NCI-H748 treated with DMSO at 0.1 percent for 48 hours (cell line): ENCODE results near the gene UBE2I.

Source experiments
- DNase-seq: peaks from one replicate; lab custom pipeline; 2025; lab: John Stamatoyannopoulos, UW

Gene UBE2I

GRCh38 chr16:1361685-1362360 lies 52.4 kb downstream of the UBE2I start:
- no peak for DNase-seq

- DNase-seq, result no peak
Measured at GRCh38 chr16:1362807-1363206, 53.4 kb downstream of the UBE2I start.

GRCh38 chr16:1363501-1364041 lies 54.1 kb downstream of the UBE2I start:
- DNase-seq, result peak; percentile 11

GRCh38 chr16:1364510-1364909 lies 55.1 kb downstream of the UBE2I start:
- no peak for DNase-seq

GRCh38 chr16:1366060-1366711 lies 56.8 kb downstream of the UBE2I start:
- DNase-seq, result no peak

GRCh38 chr16:1366712-1367299 lies 57.4 kb downstream of the UBE2I start:
- no peak for DNase-seq

GRCh38 chr16:1367486-1368174 lies 58.2 kb downstream of the UBE2I start:
- no peak for DNase-seq

- no peak for DNase-seq
Measured at GRCh38 chr16:1371054-1371978, 61.9 kb downstream of the UBE2I start.

GRCh38 chr16:1372292-1372950 lies 63.0 kb downstream of the UBE2I start:
- DNase-seq, result no peak

- DNase-seq, result no peak
Measured at GRCh38 chr16:1374418-1375297, 65.2 kb downstream of the UBE2I start.

GRCh38 chr16:1375298-1375640 lies 65.8 kb downstream of the UBE2I start:
- DNase-seq, result no peak

GRCh38 chr16:1375741-1376410 lies 66.4 kb downstream of the UBE2I start:
- DNase-seq, result no peak
